CD8-positive, alpha-beta memory T cell (primary cell): ENCODE data around the gene CD93. TPM values are rescaled to one million over a fixed set of nuclear protein-coding genes. Genes with fewer than 3 reads are reported as not detected.

Experiments used
- CTCF ChIA-PET: fragments of 350-600 bp; sonication (Branson Sonifier 250); formaldehyde crosslinking; loops from one replicate; lab custom pipeline; 2021; ENCODE audit warnings: antibody characterized with exemption; lab: Charles Lee
- POLR2A ChIA-PET: fragments of 350-600 bp; sonication (Branson Sonifier 250); formaldehyde crosslinking; loops from one replicate; lab custom pipeline; 2021; ENCODE audit warnings: antibody characterized with exemption; lab: Charles Lee
- DNase-seq, 5 donors: peaks; one replicate each; pipeline versions ENCODE4 v3.0.0 to v3.0.0-alpha.2; 2020 to 2022; ENCODE audit warnings: mixed read lengths in 1 of 5
- H3K27ac ChIP-seq: one replicate; pipeline ENCODE4 v1.7.0; 2013; ENCODE audit warnings: low read depth, mild to moderate bottlenecking, low read length, moderate library complexity
- H3K27me3 ChIP-seq: 2 replicates; pipeline ENCODE4 v1.7.0; 2013; ENCODE audit warnings: low read length, mild to moderate bottlenecking; ENCODE audit not compliant: insufficient read depth, poor library complexity, severe bottlenecking
- H3K36me3 ChIP-seq: 2 replicates; pipeline ENCODE4 v1.7.0; 2013; ENCODE audit warnings: mild to moderate bottlenecking, low read length, moderate library complexity; ENCODE audit not compliant: insufficient read depth
- H3K4me1 ChIP-seq: 2 replicates; pipeline ENCODE4 v1.7.0; 2013; ENCODE audit warnings: mild to moderate bottlenecking, low read length, moderate library complexity; ENCODE audit not compliant: insufficient read depth
- H3K4me3 ChIP-seq: 2 replicates; pipeline ENCODE4 v1.7.0; 2013; ENCODE audit warnings: mild to moderate bottlenecking, low read length
- H3K9me3 ChIP-seq: 2 replicates; pipeline ENCODE4 v1.7.0; 2013; ENCODE audit warnings: mild to moderate bottlenecking, low read length
- H3K27ac Mint-ChIP-seq, 8 donors: one replicate each; pipeline ENCODE4 v1.8.0; 2020 to 2021; ENCODE audit warnings: mixed read lengths in 8 of 8, mild to moderate bottlenecking in 6 of 8, inconsistent platforms in 3 of 8, moderate library complexity in 3 of 8
- H3K27me3 Mint-ChIP-seq, 2 donors: one replicate each; pipeline ENCODE4 v1.8.0; 2020 to 2021; ENCODE audit warnings: mixed read lengths in 2 of 2, mild to moderate bottlenecking in 1 of 2, moderate library complexity in 1 of 2
- H3K36me3 Mint-ChIP-seq, 3 donors: one replicate each; pipeline ENCODE4 v1.8.0; 2020 to 2021; ENCODE audit warnings: mixed read lengths in 3 of 3, inconsistent platforms in 1 of 3, mild to moderate bottlenecking in 1 of 3
- H3K4me1 Mint-ChIP-seq, 3 donors: one replicate each; pipeline ENCODE4 v1.8.0; 2020 to 2021; ENCODE audit warnings: mixed read lengths in 3 of 3, inconsistent platforms in 1 of 3, mild to moderate bottlenecking in 1 of 3
- H3K4me3 Mint-ChIP-seq, 7 donors: one replicate each; pipeline ENCODE4 v1.8.0; 2020 to 2021; ENCODE audit warnings: mixed read lengths in 7 of 7, mild to moderate bottlenecking in 6 of 7, moderate library complexity in 4 of 7, inconsistent platforms in 2 of 7
- H3K9me3 Mint-ChIP-seq, 5 donors: one replicate each; pipeline ENCODE4 v1.8.0; 2020 to 2022; ENCODE audit warnings: mixed read lengths in 5 of 5, mild to moderate bottlenecking in 3 of 5, moderate library complexity in 2 of 5, inconsistent platforms in 1 of 5
- polyA plus RNA-seq: library from polyadenylated mRNA; unstranded; fragments of 300-500 nt; fragmentation: Illumina TruSeq; gene quantifications from one replicate; pipeline ENCODE4 v1.2.3, GENCODE V29; 2021
- total RNA-seq, 2 experiments: library from RNA; stranded (reverse); gene quantifications; one replicate each; pipeline ENCODE4 v1.2.3, GENCODE V29; 2021

The CD93 gene
- total and polyA plus RNA-seq, 3 experiments from 2014 or later = 0.02 to 0.53 (median 0.50) TPM

DNA sequence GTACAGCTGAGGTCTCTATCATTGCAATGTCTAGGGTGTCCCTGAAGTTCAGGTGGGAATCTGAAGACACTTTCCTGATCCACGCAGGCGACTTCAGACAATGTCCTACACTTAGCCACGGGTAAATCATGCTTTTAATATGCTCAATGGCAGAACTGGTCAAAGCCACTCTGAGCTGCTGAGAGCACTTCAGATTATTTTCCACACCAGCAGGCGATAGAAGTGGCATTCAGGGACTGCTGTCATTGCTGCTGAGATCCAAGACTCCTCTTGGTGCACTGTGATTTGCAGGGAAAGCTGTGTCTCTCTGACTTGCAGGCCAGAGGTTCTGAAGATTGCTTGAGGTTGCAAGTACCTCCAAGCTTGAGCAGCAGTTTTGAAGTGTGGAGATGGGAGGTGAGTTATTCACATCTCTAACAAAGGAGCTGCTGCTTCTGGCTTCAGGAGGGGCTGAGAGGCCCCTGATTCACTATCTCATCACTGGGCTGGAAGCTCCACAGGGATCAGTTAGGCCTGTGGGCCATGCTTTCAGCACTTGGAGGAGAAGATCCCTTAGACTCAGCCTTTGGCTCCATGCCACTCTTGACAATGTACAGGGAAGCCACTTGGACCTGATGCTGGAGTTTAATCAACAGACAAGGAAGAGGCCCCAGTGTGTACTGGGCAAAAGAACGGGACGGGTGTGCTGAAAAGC, 53.9 kb downstream of the CD93 start:
- POLR2A ChIA-PET = no interaction called here
- no peak overlapping the region for H3K27ac Mint-ChIP-seq
- peaks cover 0 to 5% (median 0%) of the 10 kb centered on the region in 5 donors for H3K9me3 Mint-ChIP-seq
- H3K27me3 Mint-ChIP-seq = peaks cover 2 to 15% of the 10 kb centered on the region in 2 donors
- no peaks in the 10 kb centered on the region for H3K36me3 ChIP-seq
- H3K36me3 Mint-ChIP-seq = no peaks in the 10 kb centered on the region
- no peaks in the 10 kb centered on the region for H3K4me1 ChIP-seq
- no peak overlapping the region for H3K4me3 ChIP-seq
- CTCF ChIA-PET = no interaction called here
- H3K4me1 Mint-ChIP-seq = no peaks in the 10 kb centered on the region
- no peak for DNase-seq
- H3K27ac ChIP-seq = no peak overlapping the region
- H3K27me3 ChIP-seq = no peaks in the 10 kb centered on the region
- H3K4me3 Mint-ChIP-seq = no peak overlapping the region
- no peaks in the 10 kb centered on the region for H3K9me3 ChIP-seq

DNA sequence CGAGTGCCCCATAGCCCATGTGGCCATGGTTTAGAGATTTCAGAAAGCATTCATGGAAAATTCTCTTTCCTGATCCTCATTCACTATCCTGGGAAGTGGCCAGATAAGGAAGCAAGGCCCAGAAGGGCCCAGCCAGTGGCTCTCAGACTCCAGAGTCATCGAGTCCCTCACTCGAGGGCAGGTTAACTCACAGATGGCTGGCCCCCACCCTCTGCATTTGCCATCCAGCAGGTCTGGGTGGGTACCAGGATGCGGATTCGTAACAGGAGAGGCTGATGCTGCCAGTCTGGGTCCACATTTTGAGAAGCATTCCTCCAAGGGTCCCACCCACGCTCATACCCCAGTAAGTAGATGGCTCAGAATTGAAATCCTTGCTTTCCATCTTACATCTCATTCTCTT, 54.8 kb downstream of the CD93 start:
- ChIA-PET CTCF (no interaction called here), POLR2A (no interaction called here)
- Histone ChIP-seq H3K9me3 (no peaks in the 10 kb centered on the region), H3K27me3 (no peaks in the 10 kb centered on the region), H3K4me1 (no peaks in the 10 kb centered on the region), H3K36me3 (no peaks in the 10 kb centered on the region), H3K27ac (no peak overlapping the region), H3K4me3 (no peak overlapping the region)
- no peak overlapping the region for H3K27ac Mint-ChIP-seq
- H3K27me3 Mint-ChIP-seq = peaks cover 2 to 10% of the 10 kb centered on the region in 2 donors
- no peak for DNase-seq
- H3K36me3 Mint-ChIP-seq = no peaks in the 10 kb centered on the region
- H3K4me3 Mint-ChIP-seq = no peak overlapping the region
- no peaks in the 10 kb centered on the region for H3K4me1 Mint-ChIP-seq
- no peaks in the 10 kb centered on the region for H3K9me3 Mint-ChIP-seq

Other genes starting within 250 kb of the CD93 start
- gene SSTR4, start 51.0 kb downstream of the CD93 start, total RNA-seq = not detected
- gene SSTR4, start 51.0 kb downstream of the CD93 start, polyA plus RNA-seq = not detected
- gene THBD, start 36.7 kb downstream of the CD93 start, total RNA-seq = under 1 TPM; 0.13 to 0.31 TPM
- not detected for gene THBD, start 36.7 kb downstream of the CD93 start, polyA plus RNA-seq